ENCODE results near the gene LCORL. TPM values are rescaled to one million over a fixed set of nuclear protein-coding genes. Genes with fewer than 3 reads are reported as not detected.

LCORL gene
- total and polyA plus RNA-seq, 4 donors: 1.7 to 14.7 (median 5.4) TPM

GRCh38 chr4:17823871-17824669, 197.5 kb downstream of the LCORL start:
- no peaks in the 10 kb centered on the region for H3K36me3 ChIP-seq (ENCODE audit: control insufficient read depth in 1 of 2, insufficient read depth in 2 of 2, low read length in 1 of 2)
- no peak overlapping the region for H3K4me3 ChIP-seq (ENCODE audit: low read length in 2 of 2)
- intact Hi-C loops (cut with DNase I): loop anchor here in 1 of 2 donors (10.0 kb wide), 1 partner anchor 761 kb away; no protein-coding TSS in a partner anchor
- WGBS, 2 donors: 77% methylated on average over 1 of the region's 1 CpG
- no peak overlapping the region for H3K27ac ChIP-seq (ENCODE audit: low read depth in 1 of 2, low read length in 2 of 2)
- no peaks in the 10 kb centered on the region for H3K4me1 ChIP-seq (ENCODE audit: control insufficient read depth in 1 of 2, insufficient read depth in 2 of 2, low read length in 2 of 2)
- DNase-seq: no peak
- no peaks in the 10 kb centered on the region for H3K27me3 ChIP-seq (ENCODE audit: control insufficient read depth in 1 of 2, insufficient read depth in 2 of 2, low read length in 1 of 2)
- H3K9me3 ChIP-seq (ENCODE audit: control insufficient read depth, low read length): no peaks in the 10 kb centered on the region
- no peak for ATAC-seq (ENCODE audit: low FRiP score)

GRCh38 chr4:17817027-17817426, 204.5 kb downstream of the LCORL start:
- no peak overlapping the region for H3K27ac ChIP-seq (ENCODE audit: low read depth in 1 of 2, low read length in 2 of 2)
- intact Hi-C loops (cut with DNase I): loop anchor here in 1 of 2 donors (5.0 kb wide), 1 partner anchor 775 kb away; no protein-coding TSS in a partner anchor
- 54 to 58% methylated on average over 5 of the region's 5 CpGs for WGBS, 2 donors
- no peak for DNase-seq
- ATAC-seq (ENCODE audit: low FRiP score): no peak
- H3K27me3 ChIP-seq (ENCODE audit: control insufficient read depth in 1 of 2, insufficient read depth in 2 of 2, low read length in 1 of 2): no peaks in the 10 kb centered on the region
- no peaks in the 10 kb centered on the region for H3K9me3 ChIP-seq (ENCODE audit: control insufficient read depth, low read length)
- H3K36me3 ChIP-seq (ENCODE audit: control insufficient read depth in 1 of 2, insufficient read depth in 2 of 2, low read length in 1 of 2): no peaks in the 10 kb centered on the region
- H3K4me1 ChIP-seq (ENCODE audit: control insufficient read depth in 1 of 2, insufficient read depth in 2 of 2, low read length in 2 of 2): no peaks in the 10 kb centered on the region
- H3K4me3 ChIP-seq (ENCODE audit: low read length in 2 of 2): no peak overlapping the region

GRCh38 chr4:17816142-17816541, 205.4 kb downstream of the LCORL start:
- Histone ChIP-seq H3K36me3 (ENCODE audit: control insufficient read depth in 1 of 2, insufficient read depth in 2 of 2, low read length in 1 of 2) (no peaks in the 10 kb centered on the region), H3K9me3 (ENCODE audit: control insufficient read depth, low read length) (no peaks in the 10 kb centered on the region), H3K27ac (ENCODE audit: low read depth in 1 of 2, low read length in 2 of 2) (no peak overlapping the region), H3K4me3 (ENCODE audit: low read length in 2 of 2) (no peak overlapping the region), H3K27me3 (ENCODE audit: control insufficient read depth in 1 of 2, insufficient read depth in 2 of 2, low read length in 1 of 2) (no peaks in the 10 kb centered on the region), H3K4me1 (ENCODE audit: control insufficient read depth in 1 of 2, insufficient read depth in 2 of 2, low read length in 2 of 2) (no peaks in the 10 kb centered on the region)
- no peak for DNase-seq
- no peak for ATAC-seq (ENCODE audit: low FRiP score)
- intact Hi-C loops (cut with DNase I): loop anchor here in 1 of 2 donors (5.0 kb wide), 1 partner anchor 776 kb away; no protein-coding TSS in a partner anchor
- 97% methylated on average over 12 of the region's 12 CpGs for WGBS, 2 donors

- no peak overlapping the region for H3K4me3 ChIP-seq (ENCODE audit: low read length in 2 of 2)
- H3K27me3 ChIP-seq (ENCODE audit: control insufficient read depth in 1 of 2, insufficient read depth in 2 of 2, low read length in 1 of 2): no peaks in the 10 kb centered on the region
- intact Hi-C loops (cut with DNase I): loop anchor here (5.0 kb wide), 2 partner anchors 237 to 267 kb away; partner anchors contain the start of gene LAP3 (in 1 of the 2)
- H3K36me3 ChIP-seq (ENCODE audit: control insufficient read depth in 1 of 2, insufficient read depth in 2 of 2, low read length in 1 of 2): no peaks in the 10 kb centered on the region
- 10% methylated on average over 3 of the region's 3 CpGs for WGBS, 2 donors
- no peaks in the 10 kb centered on the region for H3K9me3 ChIP-seq (ENCODE audit: control insufficient read depth, low read length)
- no peak for ATAC-seq (ENCODE audit: low FRiP score)
- H3K4me1 ChIP-seq (ENCODE audit: control insufficient read depth in 1 of 2, insufficient read depth in 2 of 2, low read length in 2 of 2): no peaks in the 10 kb centered on the region
- H3K27ac ChIP-seq (ENCODE audit: low read depth in 1 of 2, low read length in 2 of 2): no peak overlapping the region
- no peak for DNase-seq
Observed at GRCh38 chr4:17814140-17814539, 207.4 kb downstream of the LCORL start.

- ATAC-seq (ENCODE audit: low FRiP score) (no peak), DNase-seq (no peak)
- Histone ChIP-seq H3K4me1 (ENCODE audit: control insufficient read depth in 1 of 2, insufficient read depth in 2 of 2, low read length in 2 of 2) (no peaks in the 10 kb centered on the region), H3K27me3 (ENCODE audit: control insufficient read depth in 1 of 2, insufficient read depth in 2 of 2, low read length in 1 of 2) (no peaks in the 10 kb centered on the region), H3K9me3 (ENCODE audit: control insufficient read depth, low read length) (no peaks in the 10 kb centered on the region), H3K36me3 (ENCODE audit: control insufficient read depth in 1 of 2, insufficient read depth in 2 of 2, low read length in 1 of 2) (no peaks in the 10 kb centered on the region), H3K27ac (ENCODE audit: low read depth in 1 of 2, low read length in 2 of 2) (no peak overlapping the region), H3K4me3 (ENCODE audit: low read length in 2 of 2) (no peak overlapping the region)
- 50 to 57% methylated on average over 3 of the region's 3 CpGs for WGBS, 2 donors
- intact Hi-C loops (cut with DNase I): loop anchor here (5.0 kb wide), 2 partner anchors 236 to 266 kb away; partner anchors contain the start of gene LAP3 (in 1 of the 2)
Observed at GRCh38 chr4:17812801-17813200, 208.8 kb downstream of the LCORL start.

GRCh38 chr4:17812125-17812524, 209.4 kb downstream of the LCORL start:
- DNase-seq: no peak
- H3K36me3 ChIP-seq (ENCODE audit: control insufficient read depth in 1 of 2, insufficient read depth in 2 of 2, low read length in 1 of 2): no peaks in the 10 kb centered on the region
- intact Hi-C loops (cut with DNase I): loop anchor here (5.0 kb wide), 2 partner anchors 235 to 265 kb away; partner anchors contain the start of gene LAP3 (in 1 of the 2)
- no peaks in the 10 kb centered on the region for H3K4me1 ChIP-seq (ENCODE audit: control insufficient read depth in 1 of 2, insufficient read depth in 2 of 2, low read length in 2 of 2)
- H3K27me3 ChIP-seq (ENCODE audit: control insufficient read depth in 1 of 2, insufficient read depth in 2 of 2, low read length in 1 of 2): no peaks in the 10 kb centered on the region
- H3K9me3 ChIP-seq (ENCODE audit: control insufficient read depth, low read length): no peaks in the 10 kb centered on the region
- no peak overlapping the region for H3K27ac ChIP-seq (ENCODE audit: low read depth in 1 of 2, low read length in 2 of 2)
- H3K4me3 ChIP-seq (ENCODE audit: low read length in 2 of 2): no peak overlapping the region
- ATAC-seq (ENCODE audit: low FRiP score): no peak
- WGBS, 2 donors: 9 to 15% methylated on average over 3 of the region's 3 CpGs

GRCh38 chr4:17811078-17811603, 210.4 kb downstream of the LCORL start:
- WGBS, 2 donors: 1% methylated on average over 48 of the region's 48 CpGs
- no peaks in the 10 kb centered on the region for H3K27me3 ChIP-seq (ENCODE audit: control insufficient read depth in 1 of 2, insufficient read depth in 2 of 2, low read length in 1 of 2)
- H3K36me3 ChIP-seq (ENCODE audit: control insufficient read depth in 1 of 2, insufficient read depth in 2 of 2, low read length in 1 of 2): no peaks in the 10 kb centered on the region
- H3K9me3 ChIP-seq (ENCODE audit: control insufficient read depth, low read length): no peaks in the 10 kb centered on the region
- no peaks in the 10 kb centered on the region for H3K4me1 ChIP-seq (ENCODE audit: control insufficient read depth in 1 of 2, insufficient read depth in 2 of 2, low read length in 2 of 2)
- peak overlapping the region in 1 of 2 donors; percentile 18 for H3K4me3 ChIP-seq (ENCODE audit: low read length in 2 of 2)
- ATAC-seq (ENCODE audit: low FRiP score): peak; percentile 27
- intact Hi-C loops (cut with DNase I): loop anchor here (2.0 to 5.0 kb wide), 4 partner anchors 210 to 264 kb away; partner anchors contain the start of genes LAP3 (in 1 of the 2) and LCORL (in 1 of the 2)
- DNase-seq: peak in 1 of 2 donors; percentile 46
- H3K27ac ChIP-seq (ENCODE audit: low read depth in 1 of 2, low read length in 2 of 2): no peak overlapping the region

GRCh38 chr4:17810260-17811077, 211.1 kb downstream of the LCORL start, which contains the start of the genes DCAF16 and NCAPG:
Gene DCAF16, minus strand, starts transcription at chr4:17810757. Its CDS starts 6,616 bp downstream, at chr4:17804141.
Gene NCAPG, plus strand, starts transcription at chr4:17810979. Its CDS starts 99 bp downstream, at chr4:17811078.
- DNase-seq: peak; percentile 100

More at GRCh38 chr4:17810260-17811077, 211.1 kb downstream of the LCORL start, which contains the start of the genes DCAF16 and NCAPG:
- intact Hi-C loops (cut with DNase I): loop anchor here (1.0 to 5.0 kb wide), 5 partner anchors 196 to 263 kb away; partner anchors contain the start of genes LAP3 (in 1 of the 2), LCORL (in 1 of the 2) and MED28 (in 1 of the 2)
- peak; percentile 100 for ATAC-seq (ENCODE audit: low FRiP score)
- H3K4me3 ChIP-seq (ENCODE audit: low read length in 2 of 2): peak within 1 kb of the TSS; percentile 69 to 75
- H3K27ac ChIP-seq (ENCODE audit: low read depth in 1 of 2, low read length in 2 of 2): peak within 1 kb of the TSS; percentile 36 to 83
- no peaks in the 10 kb centered on the region for H3K27me3 ChIP-seq (ENCODE audit: control insufficient read depth in 1 of 2, insufficient read depth in 2 of 2, low read length in 1 of 2)
- peaks cover 0 to 2% of the 10 kb centered on the region in 2 donors for H3K36me3 ChIP-seq (ENCODE audit: control insufficient read depth in 1 of 2, insufficient read depth in 2 of 2, low read length in 1 of 2)
- H3K9me3 ChIP-seq (ENCODE audit: control insufficient read depth, low read length): no peaks in the 10 kb centered on the region
- H3K4me1 ChIP-seq (ENCODE audit: control insufficient read depth in 1 of 2, insufficient read depth in 2 of 2, low read length in 2 of 2): no peaks in the 10 kb centered on the region
- 0 to 1% methylated on average over 69 of the region's 69 CpGs for WGBS, 2 donors
